HEK293 (cell line): ENCODE data around the gene C3orf62.

Source experiments
- CTCF ChIA-PET: fragments of 350-600 bp; formaldehyde crosslinking; extraction: SDS; loops from one replicate; lab custom pipeline; 2021; ENCODE audit warnings: antibody characterized with exemption; lab: Yijun Ruan, JAX
- POLR2A ChIA-PET: fragments of 300-600 bp; formaldehyde crosslinking; extraction: SDS; loops from one replicate; lab custom pipeline; 2020; ENCODE audit warnings: antibody characterized with exemption, inconsistent platforms; lab: Yijun Ruan, JAX
- H3K27ac ChIP-seq: fragments of 200-500 bp; sonication (Bioruptor generic); 2 replicates; pipeline ENCODE4 v1.5.1; 2014; ENCODE audit warnings: low read depth, low read length, control low read depth, inconsistent platforms; ENCODE audit errors: extremely low read depth
- H3K36me3 ChIP-seq, 2 experiments: fragments of 200-500 bp in 1 of 2; sonication (Bioruptor generic) in 1 of 2; 1 replicate in 1 of 2; 2 replicates in 1 of 2; pipeline ENCODE4 v1.5.1; 2014 to 2017; ENCODE audit warnings: inconsistent platforms in 2 of 2, low read length in 2 of 2; ENCODE audit not compliant: control insufficient read depth in 2 of 2, insufficient read depth in 1 of 2
- H3K4me1 ChIP-seq: fragments of 200-500 bp; sonication (Bioruptor generic); 2 replicates; pipeline ENCODE4 v1.5.1; 2014; ENCODE audit warnings: mild to moderate bottlenecking, low read length, inconsistent platforms; ENCODE audit not compliant: control insufficient read depth, insufficient read depth
- H3K4me3 ChIP-seq: 2 replicates; pipeline ENCODE4 v1.5.1; 2011; ENCODE audit warnings: low read depth, mild to moderate bottlenecking, control low read depth, low read length, moderate library complexity
- H3K9me3 ChIP-seq: fragments of 200-500 bp; sonication (Bioruptor generic); 2 replicates; pipeline ENCODE4 v1.5.1; 2014; ENCODE audit warnings: low read depth, low read length, inconsistent platforms; ENCODE audit not compliant: control insufficient read depth, insufficient read depth
- GFI1B ChIP-seq: fragments of 450-650 bp; formaldehyde crosslinking; IDR thresholded peaks from 2 replicates; pipeline ENCODE4 v1.5.1; 2016; ENCODE audit warnings: missing biosample characterization, missing genetic modification characterization
- KLF1 ChIP-seq: fragments of 450-650 bp; formaldehyde crosslinking; IDR thresholded peaks from 2 replicates; pipeline ENCODE4 v1.5.1; 2016; ENCODE audit warnings: missing biosample characterization, missing genetic modification characterization
- MEIS1 ChIP-seq: sonication (generic); formaldehyde crosslinking; IDR thresholded peaks from 2 replicates; pipeline ENCODE4 v1.8.1; 2022; ENCODE audit warnings: missing genetic modification reagents, mild to moderate bottlenecking, borderline replicate concordance
- PRDM1 ChIP-seq: fragments of 450-650 bp; formaldehyde crosslinking; IDR thresholded peaks from 2 replicates; pipeline ENCODE4; 2016; ENCODE audit warnings: missing biosample characterization, missing genetic modification characterization
- PRDM10 ChIP-seq: fragments of 450-650 bp; formaldehyde crosslinking; IDR thresholded peaks from 2 replicates; pipeline ENCODE4 v1.5.1; 2016; ENCODE audit warnings: missing biosample characterization, missing genetic modification characterization
- SP3 ChIP-seq: fragments of 450-650 bp; formaldehyde crosslinking; IDR thresholded peaks from 2 replicates; pipeline ENCODE4 v1.5.1; 2016; ENCODE audit warnings: missing biosample characterization, missing genetic modification characterization
- TCF7L2 ChIP-seq: IDR thresholded peaks from 2 replicates; pipeline ENCODE4 v1.6.1; 2011; ENCODE audit warnings: low read depth, mild to moderate bottlenecking, inconsistent platforms, low read length, moderate library complexity, borderline replicate concordance
- ZBTB17 ChIP-seq: fragments of 450-650 bp; formaldehyde crosslinking; IDR thresholded peaks from 2 replicates; pipeline ENCODE4 v1.5.1; 2016; ENCODE audit warnings: missing biosample characterization, missing genetic modification characterization
- ZBTB7A ChIP-seq: fragments of 450-650 bp; formaldehyde crosslinking; IDR thresholded peaks from 2 replicates; pipeline ENCODE4 v1.5.1; 2016; ENCODE audit warnings: low read depth, missing biosample characterization, missing genetic modification characterization
- ZNF133 ChIP-seq: fragments of 450-650 bp; formaldehyde crosslinking; IDR thresholded peaks from 2 replicates; pipeline ENCODE4 v1.5.1; 2016; ENCODE audit warnings: missing biosample characterization, missing genetic modification characterization
- ZNF2 ChIP-seq: fragments of 450-650 bp; formaldehyde crosslinking; IDR thresholded peaks from 2 replicates; pipeline ENCODE4 v1.5.1; 2016; ENCODE audit warnings: missing biosample characterization, missing genetic modification characterization
- ZNF248 ChIP-seq: fragments of 450-650 bp; formaldehyde crosslinking; IDR thresholded peaks from 2 replicates; pipeline ENCODE4 v1.5.1; 2017; ENCODE audit warnings: missing biosample characterization, missing genetic modification characterization
- ZNF341 ChIP-seq: fragments of 450-650 bp; formaldehyde crosslinking; IDR thresholded peaks from 2 replicates; pipeline ENCODE4; 2016; ENCODE audit warnings: low read depth, missing biosample characterization, missing genetic modification characterization
- ZNF350 ChIP-seq: fragments of 450-650 bp; formaldehyde crosslinking; IDR thresholded peaks from 2 replicates; pipeline ENCODE4 v1.5.0; 2017; ENCODE audit warnings: missing biosample characterization, mild to moderate bottlenecking, missing genetic modification characterization
- ZNF426 ChIP-seq: fragments of 450-650 bp; formaldehyde crosslinking; IDR thresholded peaks from 2 replicates; pipeline ENCODE4 v1.5.1; 2017; ENCODE audit warnings: missing biosample characterization, missing genetic modification characterization, mild to moderate bottlenecking, inconsistent platforms, moderate library complexity
- ZNF544 ChIP-seq: fragments of 450-650 bp; formaldehyde crosslinking; IDR thresholded peaks from 2 replicates; pipeline ENCODE4 v1.5.0; 2017; ENCODE audit warnings: missing biosample characterization, missing genetic modification characterization
- ZNF548 ChIP-seq: fragments of 450-650 bp; formaldehyde crosslinking; IDR thresholded peaks from 2 replicates; pipeline ENCODE4 v1.5.1; 2016; ENCODE audit warnings: missing biosample characterization, missing genetic modification characterization
- ZNF623 ChIP-seq: fragments of 450-650 bp; formaldehyde crosslinking; IDR thresholded peaks from 2 replicates; pipeline ENCODE4 v1.5.1; 2016; ENCODE audit warnings: missing biosample characterization, missing genetic modification characterization
- ZNF664 ChIP-seq: fragments of 450-650 bp; formaldehyde crosslinking; IDR thresholded peaks from 2 replicates; pipeline ENCODE4 v1.5.1; 2016; ENCODE audit warnings: missing biosample characterization, missing genetic modification characterization
- ZSCAN16 ChIP-seq: fragments of 450-650 bp; formaldehyde crosslinking; IDR thresholded peaks from 2 replicates; pipeline ENCODE4 v1.5.1; 2016; ENCODE audit warnings: missing biosample characterization, missing genetic modification characterization
- ZSCAN4 ChIP-seq: fragments of 450-650 bp; formaldehyde crosslinking; IDR thresholded peaks from 2 replicates; pipeline ENCODE4 v1.5.1; 2017; ENCODE audit warnings: missing biosample characterization, missing genetic modification characterization
- ZXDB ChIP-seq: fragments of 450-650 bp; formaldehyde crosslinking; IDR thresholded peaks from 2 replicates; pipeline ENCODE4 v1.5.1; 2016; ENCODE audit warnings: missing biosample characterization, missing genetic modification characterization

C3orf62 gene

GRCh38 chr3:49311283-49311682 lies 34.3 kb upstream of the C3orf62 start:
- Histone ChIP-seq H3K9me3 (no peaks in the 10 kb centered on the region), H3K4me3 (no peak overlapping the region), H3K27ac (no peak overlapping the region), H3K4me1 (no peaks in the 10 kb centered on the region), H3K36me3 (peaks cover 4 to 48% of the 10 kb centered on the region in 2 experiments; a peak in 2 of 3 replicates)
- ChIA-PET CTCF (interaction anchor here (1.0 kb wide), 1 partner anchor 28 kb away, joined by 3 read pairs; no protein-coding TSS in a partner anchor), POLR2A (no interaction called here)
- TF ChIP-seq TCF7L2 (no peak), ZXDB (tag by site-specific recombination) (no peak), MEIS1 (CRISPR knock-in tag) (no peak)

- ChIA-PET CTCF (interaction anchor here (1.0 kb wide), 1 partner anchor 29 kb away, joined by 3 read pairs; no protein-coding TSS in a partner anchor), POLR2A (no interaction called here)
- H3K4me3 ChIP-seq, result no peak overlapping the region
- TF ChIP-seq ZNF2 (tag by site-specific recombination) (no peak), ZXDB (tag by site-specific recombination) (no peak)
- H3K36me3 ChIP-seq, result peaks cover 4 to 49% of the 10 kb centered on the region in 2 experiments; a peak in 2 of 3 replicates
- H3K9me3 ChIP-seq, result no peaks in the 10 kb centered on the region
- H3K27ac ChIP-seq, result no peak overlapping the region
- no peaks in the 10 kb centered on the region for H3K4me1 ChIP-seq
Measured at GRCh38 chr3:49310677-49311076, 33.6 kb upstream of the C3orf62 start.

DNA sequence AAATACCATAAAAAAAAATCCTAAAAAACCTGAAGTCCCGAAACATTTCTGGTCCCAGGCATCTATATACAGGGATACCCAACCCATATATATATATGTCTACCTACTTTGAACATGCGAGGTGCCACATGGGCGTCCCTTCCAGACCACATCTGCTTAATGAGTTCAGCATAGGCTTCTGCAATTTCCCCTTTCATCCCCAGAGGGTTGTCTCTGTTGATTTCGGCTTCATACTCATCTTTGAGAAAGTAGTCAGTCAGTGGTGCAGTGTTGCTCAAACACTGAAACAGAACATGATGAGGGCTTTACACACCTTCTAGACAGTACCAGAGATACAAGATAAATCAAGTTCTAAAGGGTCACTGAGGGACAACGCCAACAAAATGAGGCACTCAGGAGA lies 28.6 kb upstream of the C3orf62 start:
- Histone ChIP-seq H3K4me1 (no peaks in the 10 kb centered on the region), H3K27ac (no peak overlapping the region), H3K36me3 (peaks cover 12 to 65% of the 10 kb centered on the region in 2 experiments; a peak in 2 of 3 replicates)
- POLR2A ChIA-PET, result no interaction called here
- TF ChIP-seq ZSCAN16 (no peak), ZNF341 (tag by site-specific recombination) (no peak), KLF1 (tag by site-specific recombination) (no peak), ZNF133 (no peak), ZNF623 (tag by site-specific recombination) (no peak), ZBTB7A (tag by site-specific recombination) (no peak), ZNF664 (tag by site-specific recombination) (no peak), SP3 (no peak), ZNF426 (tag by site-specific recombination) (no peak), GFI1B (tag by site-specific recombination) (no peak), ZNF548 (tag by site-specific recombination) (no peak), ZNF350 (tag by site-specific recombination) (no peak), ZSCAN4 (no peak), PRDM1 (tag by site-specific recombination) (no peak), ZNF248 (tag by site-specific recombination) (no peak), ZBTB17 (tag by site-specific recombination) (no peak), MEIS1 (CRISPR knock-in tag) (no peak), PRDM10 (tag by site-specific recombination) (no peak), ZNF544 (tag by site-specific recombination) (no peak)
- TF ChIP-seq, all 188 proteins: peak for 0
- CTCF ChIA-PET, result no interaction called here
- H3K9me3 ChIP-seq, result no peaks in the 10 kb centered on the region
- no peak overlapping the region for H3K4me3 ChIP-seq
